ENCODE data around the gene TIMMDC1.

GRCh38 chr3:119530456-119530855, 32.1 kb downstream of the TIMMDC1 start:
- TF ChIP-seq CTCF (IDR thresholded peaks at IDR 0.05), result no peak
- no peak for TF ChIP-seq POLR2A (IDR thresholded peaks at IDR 0.05)
